Activated naive CD4-positive, alpha-beta T cell treated with anti-CD3 and anti-CD28 coated beads, Interleukin-2, amount 50 U/mL, for 16 hours (primary cell): ENCODE data around the gene SUCLG2.

Experiments used
- DNase-seq: peaks from one replicate; pipeline ENCODE4 v3.0.0-alpha.2; 2020

The SUCLG2 gene, protein sequence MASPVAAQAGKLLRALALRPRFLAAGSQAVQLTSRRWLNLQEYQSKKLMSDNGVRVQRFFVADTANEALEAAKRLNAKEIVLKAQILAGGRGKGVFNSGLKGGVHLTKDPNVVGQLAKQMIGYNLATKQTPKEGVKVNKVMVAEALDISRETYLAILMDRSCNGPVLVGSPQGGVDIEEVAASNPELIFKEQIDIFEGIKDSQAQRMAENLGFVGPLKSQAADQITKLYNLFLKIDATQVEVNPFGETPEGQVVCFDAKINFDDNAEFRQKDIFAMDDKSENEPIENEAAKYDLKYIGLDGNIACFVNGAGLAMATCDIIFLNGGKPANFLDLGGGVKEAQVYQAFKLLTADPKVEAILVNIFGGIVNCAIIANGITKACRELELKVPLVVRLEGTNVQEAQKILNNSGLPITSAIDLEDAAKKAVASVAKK

DNA sequence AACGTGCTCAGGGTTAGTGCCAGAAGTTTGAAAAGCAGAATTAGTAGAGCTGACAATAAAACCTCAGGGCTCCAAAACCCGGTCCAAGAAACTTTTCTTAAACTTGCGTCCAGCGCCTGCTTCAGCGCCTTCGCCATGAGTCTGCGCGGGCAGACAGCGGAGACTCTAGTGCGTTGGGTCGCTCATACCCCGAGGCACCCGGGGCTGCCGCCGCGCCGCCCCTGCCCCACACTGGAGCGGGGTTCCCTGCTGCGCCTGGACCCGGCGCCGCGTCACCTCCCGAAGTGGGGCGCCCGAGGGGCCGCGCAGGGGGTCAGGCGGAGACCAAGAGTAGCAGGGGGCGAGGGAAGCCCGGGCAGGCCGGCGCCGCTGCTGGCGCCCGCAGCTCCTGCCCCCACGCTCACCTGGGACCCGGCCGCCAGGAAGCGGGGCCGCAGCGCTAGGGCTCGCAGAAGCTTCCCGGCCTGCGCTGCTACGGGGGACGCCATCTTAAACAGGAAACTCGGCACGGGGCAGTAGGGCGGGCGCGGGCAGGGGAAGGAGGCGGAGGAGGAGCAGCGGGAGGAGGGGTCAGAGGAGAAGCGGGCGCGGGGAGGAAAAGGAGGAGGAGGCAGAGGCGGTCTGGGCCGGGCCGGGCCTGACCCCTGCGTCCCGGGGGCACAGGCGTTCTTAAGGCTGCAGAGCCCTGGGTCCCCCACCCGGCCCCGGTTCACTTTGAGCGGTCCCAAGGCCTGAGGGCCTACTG, at the start of gene SUCLG2:
TSS of gene SUCLG2 (minus strand) at position 514 of the 745 bp plus-strand sequence. CDS start at position 488, 26 bp downstream.
- DNase-seq = peak; percentile 84

DNA sequence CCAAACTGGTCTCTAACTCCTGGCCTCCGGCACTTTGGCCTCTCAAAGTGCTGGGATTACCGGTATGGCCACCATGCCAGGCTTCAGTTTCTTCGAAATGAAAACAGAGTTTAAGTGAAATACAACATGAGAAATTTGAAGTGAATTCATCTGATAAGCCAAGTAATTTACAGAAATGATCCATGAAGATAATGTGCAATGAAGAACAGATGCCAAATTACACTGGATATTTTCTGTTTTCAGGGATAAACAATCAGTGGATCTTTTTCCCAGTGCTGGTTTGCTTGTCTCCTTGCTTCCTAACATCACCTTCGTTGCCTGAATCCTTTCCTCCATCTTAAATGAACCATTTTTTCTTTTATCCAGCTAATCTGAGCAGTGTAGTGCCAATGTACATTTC, 46.2 kb upstream of the SUCLG2 start:
- DNase-seq = no peak

DNA sequence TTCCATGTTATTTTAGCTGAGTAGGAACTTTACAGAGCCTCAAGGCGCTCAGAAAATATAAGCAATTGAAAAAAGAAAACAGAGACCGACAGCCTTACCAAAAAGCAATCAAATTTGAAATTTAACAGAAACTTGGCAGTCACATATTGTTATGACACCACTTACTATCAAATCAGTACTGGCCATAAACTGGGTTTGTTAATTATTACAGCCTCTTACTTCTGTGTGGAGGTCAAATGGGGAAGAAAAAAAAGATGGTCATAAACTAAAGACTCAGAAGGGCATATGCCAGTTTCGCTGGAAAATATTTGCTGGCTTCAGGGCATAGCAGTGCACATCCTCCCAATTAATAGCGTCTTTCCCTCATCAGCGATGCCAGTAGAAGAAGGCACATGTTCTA, 45.5 kb upstream of the SUCLG2 start:
- DNase-seq = no peak

DNA sequence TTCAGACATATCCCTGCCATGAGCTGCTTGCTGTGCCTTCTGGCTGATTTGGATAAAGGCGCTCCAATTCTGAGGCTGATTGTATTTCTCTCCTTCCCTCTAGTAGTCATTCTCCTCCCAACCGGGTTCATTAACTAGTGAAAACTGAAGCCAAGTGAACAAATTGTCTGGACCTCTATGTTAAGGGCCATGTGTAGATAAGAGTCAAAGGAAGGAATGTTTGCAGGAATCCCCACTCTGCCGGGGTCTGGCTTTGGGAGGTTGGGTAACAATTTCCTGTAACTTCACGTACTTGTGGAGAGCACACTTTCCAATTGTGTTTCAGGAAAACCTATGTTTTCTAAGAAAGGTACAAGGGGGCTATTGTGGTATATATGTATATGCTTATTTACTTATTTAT, 38.2 kb upstream of the SUCLG2 start:
- DNase-seq = no peak

DNA sequence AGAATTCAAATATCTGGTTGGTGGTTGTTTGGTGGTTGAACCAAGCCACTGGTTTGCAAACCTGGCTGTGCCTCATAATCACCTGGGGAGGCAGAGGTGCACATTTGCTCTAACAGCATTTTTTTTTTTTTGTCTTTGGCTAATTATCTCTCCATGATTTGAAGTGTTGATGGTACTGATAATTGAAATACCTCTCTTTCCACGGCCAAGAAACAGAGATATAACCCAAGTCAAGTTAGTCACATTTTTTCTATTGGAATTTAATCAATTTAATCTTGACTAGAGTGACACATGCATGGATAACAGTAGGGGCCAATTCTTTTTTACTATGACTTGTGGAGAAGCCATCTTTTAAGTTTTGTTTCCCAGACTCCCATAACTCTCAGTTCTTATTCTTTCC, 37.5 kb upstream of the SUCLG2 start:
- no peak for DNase-seq

DNA sequence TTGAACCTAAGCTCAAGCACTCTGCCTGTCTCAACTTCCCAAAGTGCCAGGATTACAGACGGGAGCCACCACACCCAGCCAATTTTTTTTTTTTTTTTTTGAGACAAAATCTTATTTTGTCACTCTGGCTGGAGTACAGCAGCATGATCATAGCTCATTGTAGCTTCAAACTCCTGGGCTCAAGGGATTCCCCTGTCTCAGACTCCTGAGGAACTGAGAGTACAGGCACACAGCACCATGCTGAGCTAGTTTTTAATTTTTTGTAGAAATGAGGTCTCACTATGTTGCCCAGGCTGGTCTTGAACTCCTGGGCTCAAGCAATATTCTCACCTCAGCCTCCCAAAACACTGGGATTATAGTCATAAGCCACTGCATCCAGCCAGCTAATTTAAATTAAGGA, 36.8 kb upstream of the SUCLG2 start:
- no peak for DNase-seq

DNA sequence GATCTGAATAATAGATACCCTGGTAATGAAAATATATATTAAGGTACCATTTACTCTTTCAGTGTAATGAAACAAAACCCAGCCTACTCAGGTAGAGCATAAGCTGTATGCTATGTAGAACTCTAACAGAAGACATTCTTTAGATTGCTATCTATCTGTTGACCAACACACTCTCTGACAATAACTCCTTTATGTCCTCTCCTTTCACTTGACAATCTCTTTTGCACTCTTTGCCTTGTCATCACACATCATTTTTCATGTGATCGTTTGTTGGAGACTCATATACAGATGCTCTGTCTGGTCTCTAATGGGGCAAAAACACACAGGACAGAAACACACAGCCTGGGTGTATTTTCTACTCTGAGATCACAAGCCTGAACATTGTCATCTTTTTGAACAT, 35.4 kb upstream of the SUCLG2 start:
- no peak for DNase-seq

DNA sequence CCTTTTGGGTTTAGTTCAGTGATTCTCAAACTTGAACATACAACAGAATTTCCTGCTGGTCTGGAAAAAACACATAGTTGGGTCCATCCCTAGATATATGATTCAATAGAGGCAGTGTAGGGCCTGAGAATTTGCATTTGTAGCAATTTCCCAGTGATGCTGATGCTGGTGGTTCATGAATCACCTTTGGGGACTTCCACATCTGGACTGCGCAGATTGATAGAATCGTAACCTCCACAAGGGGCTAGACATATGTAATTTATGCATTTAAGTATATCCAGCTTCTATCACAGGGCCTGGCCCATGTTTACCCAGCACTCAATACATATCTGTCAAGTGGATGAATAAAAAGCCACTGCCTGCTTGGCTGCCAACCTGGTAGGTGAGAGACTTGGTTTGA, 33.8 kb upstream of the SUCLG2 start:
- no peak for DNase-seq

DNA sequence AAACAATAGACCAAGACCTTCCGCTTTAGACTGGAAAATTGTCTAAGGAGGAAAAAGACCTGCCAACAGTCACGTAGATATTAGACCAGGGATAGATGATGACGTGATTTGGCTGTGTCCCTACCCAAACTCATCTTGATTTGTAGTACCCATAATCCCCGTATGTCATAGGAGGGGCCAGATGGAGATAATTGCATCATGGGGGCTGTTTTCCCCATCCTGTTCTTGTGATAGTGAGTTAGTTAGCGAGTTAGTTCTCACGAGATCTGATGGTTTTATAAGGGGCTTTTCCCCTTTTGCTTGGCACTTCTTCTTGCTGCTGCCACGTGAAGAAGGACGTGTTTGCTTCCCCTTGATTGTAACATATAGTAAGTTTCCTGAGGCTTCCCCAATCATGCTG, 31.7 kb upstream of the SUCLG2 start:
- no peak for DNase-seq

DNA sequence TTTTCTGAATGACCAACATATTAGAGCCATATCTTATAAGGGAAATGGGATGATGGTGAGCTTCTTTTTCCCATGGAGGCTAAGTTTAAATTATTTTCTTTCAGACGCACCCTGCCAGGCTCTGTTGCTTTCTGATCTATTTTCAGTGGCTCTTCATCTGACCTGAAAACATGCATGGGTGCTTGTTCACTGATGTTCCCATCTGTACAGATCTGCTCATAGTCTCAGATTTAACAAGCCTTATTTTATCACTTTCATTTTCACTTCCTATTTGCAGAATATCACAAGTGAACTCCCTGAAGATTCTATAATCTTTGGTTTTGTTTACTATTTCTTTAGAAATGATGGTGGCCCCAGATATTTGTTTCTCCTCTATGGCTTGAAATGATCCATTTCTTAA, 31.1 kb upstream of the SUCLG2 start:
- DNase-seq = no peak

DNA sequence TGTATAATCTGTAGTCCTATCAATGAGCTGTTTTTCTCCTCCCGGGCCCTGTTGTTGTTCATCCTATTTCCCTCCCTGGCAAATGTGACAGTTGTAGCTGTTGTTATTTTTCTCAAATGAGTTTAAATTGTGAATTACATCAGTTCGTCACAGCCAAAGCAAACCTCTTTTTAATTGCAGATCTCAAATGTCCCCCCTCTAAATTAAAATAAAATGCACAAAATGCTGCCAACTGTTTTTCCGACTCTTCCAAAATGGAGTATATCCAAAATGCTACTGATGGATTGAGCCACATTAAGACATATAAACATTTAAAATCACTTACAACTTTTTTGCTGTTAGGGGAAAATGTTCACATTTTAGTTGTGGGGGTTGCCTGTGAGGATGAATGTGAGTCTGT, 29.8 kb upstream of the SUCLG2 start:
- DNase-seq = no peak

DNA sequence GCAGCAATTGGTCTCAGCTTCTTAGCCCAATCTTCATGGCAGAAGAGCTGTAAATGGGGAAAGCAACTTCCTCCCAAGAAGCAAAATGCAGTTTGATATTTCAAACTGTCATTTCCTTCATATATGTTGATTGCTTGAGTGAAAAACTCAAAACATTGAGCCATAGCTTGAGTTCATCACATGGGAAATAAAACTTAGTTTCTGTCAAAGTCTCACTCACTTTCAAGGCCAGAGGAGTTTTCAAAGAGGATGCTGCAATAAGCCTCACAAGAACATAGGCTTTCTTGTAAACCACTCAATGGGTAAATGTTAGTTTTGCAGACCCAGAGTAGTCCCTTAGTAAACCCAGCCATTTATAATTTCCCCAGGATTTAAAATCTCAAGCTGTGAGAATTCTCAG, 29.1 kb upstream of the SUCLG2 start:
- no peak for DNase-seq

DNA sequence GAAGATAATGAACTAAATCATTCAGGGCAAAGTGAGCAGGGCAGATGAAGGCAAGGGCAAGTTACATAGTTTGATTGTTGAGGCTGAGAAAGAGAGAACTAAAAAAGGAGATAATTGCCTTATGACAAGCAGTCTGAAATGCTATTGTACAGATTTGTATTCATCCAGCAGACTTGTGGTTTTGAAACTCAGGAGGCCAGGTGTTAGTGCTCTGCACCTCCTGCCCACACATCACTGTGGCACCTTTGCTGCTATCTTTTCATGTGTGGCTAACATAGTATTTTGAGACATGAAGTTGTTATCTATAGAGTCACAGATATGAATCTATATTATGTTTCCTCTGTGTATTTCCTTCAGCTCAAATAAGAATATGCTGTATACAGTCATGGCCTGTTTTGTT, 24.3 kb upstream of the SUCLG2 start:
- peak; percentile 22 for DNase-seq

DNA sequence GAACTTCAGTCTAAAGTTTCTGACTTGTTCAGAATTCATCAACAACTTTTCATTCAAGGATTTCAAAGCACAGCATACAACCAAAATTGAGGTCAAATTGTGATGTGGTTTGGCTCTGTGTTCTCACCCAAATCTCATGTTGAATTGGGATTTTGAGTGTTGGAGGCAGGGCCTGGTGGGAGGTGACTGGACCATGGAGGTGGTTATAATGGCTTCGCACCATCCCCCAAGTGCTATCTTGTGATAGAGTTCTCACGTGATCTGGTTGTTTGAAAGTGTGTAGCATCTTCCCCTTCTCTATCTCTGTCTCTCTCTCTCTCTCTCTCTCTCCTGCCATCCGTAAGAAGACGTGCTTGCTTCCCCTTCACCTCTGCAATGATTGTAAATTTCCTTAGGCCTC, 19.6 kb upstream of the SUCLG2 start:
- DNase-seq = no peak

DNA sequence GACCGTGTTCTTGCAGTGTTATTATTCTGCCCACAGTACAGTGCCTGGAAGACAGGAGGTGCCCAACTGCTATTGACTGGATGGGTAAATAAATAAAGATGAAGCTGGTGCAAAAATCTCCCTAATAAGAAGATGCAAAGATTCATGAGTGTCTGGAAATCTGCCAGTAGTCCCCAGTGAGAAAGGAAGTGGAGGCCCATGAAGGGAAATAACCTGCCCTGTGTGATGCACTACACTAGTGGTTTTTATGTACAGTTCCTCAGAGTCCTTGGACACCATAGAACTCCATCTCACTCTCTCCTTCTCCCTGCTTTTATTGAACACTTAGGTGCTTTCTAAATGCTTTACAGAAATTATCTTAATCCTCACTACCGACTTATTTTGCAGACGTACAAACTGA, 8.3 kb upstream of the SUCLG2 start:
- no peak for DNase-seq

DNA sequence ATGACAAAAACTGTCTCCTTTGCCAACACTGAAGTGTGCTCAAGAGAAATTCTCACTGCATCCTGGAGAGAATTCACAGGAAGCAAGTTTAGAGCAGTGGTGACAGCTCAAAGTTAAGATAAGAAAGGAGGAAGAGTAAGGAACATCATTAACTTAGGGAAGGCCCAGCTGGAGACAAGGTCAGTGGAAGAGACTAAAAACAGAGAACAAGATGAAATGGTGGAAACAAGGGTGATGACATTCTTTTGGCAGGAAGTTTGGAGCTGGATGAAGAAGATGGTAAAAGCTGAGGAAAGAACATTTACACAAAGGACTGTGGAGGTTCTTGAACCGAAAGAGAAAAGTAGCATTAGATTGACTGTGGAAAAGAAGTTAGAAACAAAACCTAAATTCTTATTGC, 6.7 kb upstream of the SUCLG2 start:
- no peak for DNase-seq

DNA sequence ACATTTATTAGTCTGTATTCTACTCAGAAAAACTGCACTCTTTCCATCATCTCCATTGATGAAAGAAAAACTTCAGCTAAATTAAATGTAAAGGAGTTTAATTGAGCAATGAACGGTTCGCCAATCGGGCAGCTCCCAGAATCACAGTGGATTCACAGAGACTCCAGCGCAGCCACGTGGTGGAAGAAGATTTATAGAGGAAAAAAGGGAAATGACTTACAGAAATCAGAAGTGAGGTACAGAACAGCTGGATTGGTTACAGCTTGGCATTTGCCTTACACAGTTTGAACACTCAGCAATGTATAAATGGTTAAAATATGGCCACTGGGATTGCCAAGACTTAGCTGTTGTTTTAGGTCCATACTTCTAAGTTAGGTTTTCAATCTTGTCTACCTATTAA, 2.8 kb upstream of the SUCLG2 start:
- no peak for DNase-seq

DNA sequence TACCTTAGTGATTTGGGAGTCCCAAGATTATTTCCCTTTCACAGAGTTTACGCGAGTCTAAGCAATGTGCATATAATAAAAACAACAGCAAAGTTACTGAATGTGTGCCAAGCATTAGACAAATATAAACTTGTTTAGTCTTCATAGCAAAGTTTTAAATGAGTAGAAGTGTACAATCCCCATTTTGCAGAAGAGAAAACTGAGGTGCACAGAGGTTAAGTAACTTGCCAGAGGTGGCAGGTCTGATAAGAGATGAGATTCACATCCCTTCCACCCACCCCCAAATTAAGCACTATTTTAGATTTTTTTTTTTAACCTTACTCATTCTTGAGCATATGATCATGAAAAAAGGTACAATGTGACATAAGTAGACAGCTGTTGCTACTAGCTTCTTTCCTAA, 2.2 kb upstream of the SUCLG2 start:
- no peak for DNase-seq

DNA sequence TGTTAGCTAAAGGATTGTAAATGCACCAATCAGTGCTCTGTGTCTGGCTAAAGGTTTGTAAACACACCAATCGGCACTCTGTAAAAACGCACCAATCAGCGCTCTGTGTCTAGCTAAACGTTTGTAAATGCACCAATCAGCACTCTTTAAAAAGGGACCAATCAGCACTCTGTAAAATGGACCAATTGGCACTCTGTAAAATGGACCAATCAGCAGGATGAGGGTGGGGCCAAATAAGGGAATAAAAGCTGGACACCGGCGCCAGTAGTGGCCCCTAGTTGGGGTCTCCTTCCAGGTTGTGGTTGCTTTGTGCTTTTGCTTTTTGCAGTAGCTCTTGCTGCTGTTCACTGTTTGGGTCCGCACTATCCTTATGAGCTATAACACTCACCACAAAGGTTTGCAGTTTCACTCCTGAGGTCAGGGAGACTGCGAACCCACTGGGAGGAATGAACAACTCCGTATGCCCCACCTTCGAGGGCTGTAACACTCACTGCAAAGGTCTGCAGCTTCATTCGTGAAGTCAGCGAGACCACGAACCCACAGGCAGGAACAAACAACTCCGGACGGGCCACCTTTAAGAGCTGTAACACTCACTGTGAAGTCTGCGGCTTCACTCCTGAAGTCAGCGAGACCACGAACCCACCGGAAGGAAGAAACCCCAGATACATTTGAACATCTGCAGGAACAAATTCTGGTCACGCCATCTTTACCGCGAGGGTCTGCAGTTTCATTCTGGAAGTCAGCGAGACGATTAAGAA, 1.1 kb upstream of the SUCLG2 start:
- peak; percentile 56 for DNase-seq

DNA sequence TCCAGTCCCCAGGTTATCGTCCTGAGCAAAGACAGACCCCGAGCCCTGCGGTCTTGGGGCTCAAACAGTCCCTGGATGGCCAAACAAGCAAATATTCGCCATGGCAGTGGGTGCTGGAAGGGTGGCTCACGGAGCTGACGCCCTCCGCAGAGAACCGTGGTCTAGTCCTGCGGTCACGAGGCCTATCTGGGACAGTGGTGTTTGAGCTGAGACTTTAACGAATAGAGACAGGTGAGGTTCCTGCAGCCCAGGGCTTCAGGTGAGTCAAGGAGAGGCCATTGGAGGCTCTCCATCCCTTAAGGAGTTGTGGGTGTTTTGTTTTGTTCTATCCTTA, 399 bp upstream of the SUCLG2 start:
- no peak for DNase-seq

DNA sequence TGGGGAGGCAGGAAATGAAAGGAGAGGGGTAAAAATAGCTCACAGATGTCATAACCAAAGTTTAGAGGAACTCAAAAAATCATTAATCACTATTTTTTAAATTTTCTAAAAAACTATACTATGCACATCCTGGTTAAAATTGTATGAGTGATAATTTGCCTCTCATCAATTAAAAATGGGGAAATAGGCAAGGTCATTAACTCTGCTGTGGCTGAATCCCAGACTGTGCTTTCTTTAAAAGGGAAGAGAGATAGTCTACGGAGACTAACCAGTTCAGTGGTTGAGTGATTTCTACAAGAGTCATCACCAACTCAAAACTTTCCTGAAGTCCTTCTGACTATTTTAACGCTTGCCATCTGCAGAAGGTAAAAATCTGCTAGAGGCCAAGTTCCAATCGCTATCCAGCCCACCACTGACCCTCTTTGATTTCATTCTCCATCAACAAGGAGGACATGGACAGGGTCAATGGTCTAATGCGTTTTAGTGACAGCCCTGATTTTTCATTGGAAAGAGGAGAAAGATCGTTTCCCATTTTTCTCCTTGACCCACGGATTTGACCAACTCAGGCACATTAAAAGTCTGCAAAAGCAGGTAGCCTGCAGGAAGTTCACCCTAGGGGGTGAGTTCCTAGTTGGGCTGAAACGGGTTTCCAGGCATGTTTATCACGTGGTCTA, 850 bp downstream of the SUCLG2 start:
- DNase-seq = no peak

DNA sequence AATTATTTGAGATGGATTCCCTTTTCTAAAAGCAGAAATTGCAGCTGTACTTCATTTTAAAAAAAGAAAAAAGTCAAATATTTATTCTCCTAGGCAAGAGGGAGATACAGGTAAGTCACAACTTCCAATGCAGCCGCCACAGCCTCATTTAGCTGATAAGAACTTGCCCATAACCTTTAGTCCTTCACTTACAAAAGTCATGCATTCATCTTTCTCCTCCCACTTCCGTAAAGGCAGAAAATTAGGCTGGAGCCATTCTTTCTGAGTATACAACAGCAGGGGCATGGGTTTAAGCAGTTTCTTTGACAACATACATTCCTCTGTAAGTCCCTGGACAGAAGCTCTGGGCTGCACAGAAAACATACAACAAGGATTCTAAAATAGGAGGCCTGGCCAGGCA, 4.3 kb downstream of the SUCLG2 start:
- DNase-seq = no peak

DNA sequence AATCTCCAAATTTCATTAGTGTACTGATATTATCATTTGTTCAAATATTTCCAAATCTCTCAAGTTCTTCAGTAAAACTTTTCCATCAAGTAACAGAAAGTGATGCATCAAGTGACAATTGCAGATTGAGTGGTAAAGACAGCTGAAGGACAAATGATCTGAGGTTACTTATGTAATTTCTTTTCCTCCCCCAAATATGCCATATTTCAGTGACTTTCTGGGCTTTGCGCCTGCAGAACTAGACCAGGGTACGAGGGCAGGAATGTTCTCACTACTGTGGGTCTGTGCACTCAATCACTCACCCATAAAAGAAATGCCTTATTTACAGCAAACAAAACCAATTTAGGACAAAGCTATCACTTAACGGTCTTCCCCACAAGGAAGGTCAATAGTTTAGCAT, 4.7 kb downstream of the SUCLG2 start:
- no peak for DNase-seq
